ENCODE data around the gene TRIM17. TPM values are rescaled to one million over a fixed set of nuclear protein-coding genes. Genes with fewer than 3 reads are reported as not detected.

Gene TRIM17
- total and polyA plus RNA-seq, 9 donors = 0.27 to 1.0 (median 0.57) TPM

DNA sequence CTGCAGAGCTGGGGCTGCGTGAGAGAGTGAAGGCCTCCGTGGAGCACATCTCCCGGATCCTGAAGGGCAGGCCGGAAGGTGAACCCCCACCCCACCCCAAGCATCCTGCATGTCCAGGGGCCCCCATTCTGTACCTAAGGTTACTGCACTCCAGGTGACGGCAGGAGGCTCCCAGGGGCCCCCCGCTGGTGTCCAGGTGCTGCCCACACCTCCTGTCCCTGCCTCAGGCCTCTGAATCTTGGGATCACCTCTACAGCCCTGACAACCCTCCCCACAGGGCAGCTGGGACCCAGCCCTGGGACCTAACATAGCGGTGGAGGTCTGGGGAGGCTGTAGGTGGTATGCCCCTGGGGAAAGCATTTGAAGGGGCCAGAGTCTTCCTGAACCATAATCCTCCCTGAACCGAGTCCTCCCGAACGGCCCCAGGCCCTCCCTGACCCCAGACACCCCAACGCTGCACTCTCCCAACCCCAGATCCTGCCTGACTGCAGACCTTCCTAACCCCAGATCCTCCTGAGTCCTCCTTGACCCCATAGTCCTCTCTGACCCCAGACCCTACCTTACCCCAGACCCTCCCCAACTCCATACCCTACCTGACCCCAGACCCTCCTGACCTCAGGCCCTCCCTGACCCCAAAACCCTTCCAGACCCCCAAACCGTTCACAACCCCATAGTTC is 43.5 kb downstream of the TRIM17 start:
- 56% methylated on average over 8 of the region's 12 CpGs for WGBS (ENCODE audit: insufficient coverage)
- DNase-seq = no peak
- H3K27ac ChIP-seq (ENCODE audit: low read length) = no peak overlapping the region
- no peak overlapping the region for H3K4me3 ChIP-seq (ENCODE audit: low read length)
- peaks cover 55% of the 10 kb centered on the region for H3K4me1 ChIP-seq (ENCODE audit: control insufficient read depth, insufficient read depth, low read length)
- no peaks in the 10 kb centered on the region for H3K9me3 ChIP-seq (replicated peaks; ENCODE audit: control insufficient read depth, low read depth, low read length)
- no peaks in the 10 kb centered on the region for H3K27me3 ChIP-seq (ENCODE audit: control insufficient read depth, insufficient read depth, low read length)
- H3K36me3 ChIP-seq (ENCODE audit: control insufficient read depth, insufficient read depth, low read length) = peaks cover 55% of the 10 kb centered on the region

DNA sequence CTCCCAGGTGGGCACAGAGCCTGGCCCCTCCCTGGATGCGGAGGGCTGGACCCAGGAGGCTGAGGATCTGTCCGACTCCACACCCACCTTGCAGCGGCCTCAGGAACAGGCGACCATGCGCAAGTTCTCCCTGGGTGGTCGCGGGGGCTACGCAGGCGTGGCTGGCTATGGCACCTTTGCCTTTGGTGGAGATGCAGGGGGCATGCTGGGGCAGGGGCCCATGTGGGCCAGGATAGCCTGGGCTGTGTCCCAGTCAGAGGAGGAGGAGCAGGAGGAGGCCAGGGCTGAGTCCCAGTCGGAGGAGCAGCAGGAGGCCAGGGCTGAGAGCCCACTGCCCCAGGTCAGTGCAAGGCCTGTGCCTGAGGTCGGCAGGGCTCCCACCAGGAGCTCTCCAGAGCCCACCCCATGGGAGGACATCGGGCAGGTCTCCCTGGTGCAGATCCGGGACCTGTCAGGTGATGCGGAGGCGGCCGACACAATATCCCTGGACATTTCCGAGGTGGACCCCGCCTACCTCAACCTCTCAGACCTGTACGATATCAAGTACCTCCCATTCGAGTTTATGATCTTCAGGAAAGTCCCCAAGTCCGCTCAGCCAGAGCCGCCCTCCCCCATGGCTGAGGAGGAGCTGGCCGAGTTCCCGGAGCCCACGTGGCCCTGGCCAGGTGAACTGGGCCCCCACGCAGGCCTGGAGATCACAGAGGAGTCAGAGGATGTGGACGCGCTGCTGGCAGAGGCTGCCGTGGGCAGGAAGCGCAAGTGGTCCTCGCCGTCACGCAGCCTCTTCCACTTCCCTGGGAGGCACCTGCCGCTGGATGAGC is 44.3 kb downstream of the TRIM17 start:
- no peak for DNase-seq
- Histone ChIP-seq H3K4me1 (ENCODE audit: control insufficient read depth, insufficient read depth, low read length) (peaks cover 60% of the 10 kb centered on the region), H3K4me3 (ENCODE audit: low read length) (no peak overlapping the region)

DNA sequence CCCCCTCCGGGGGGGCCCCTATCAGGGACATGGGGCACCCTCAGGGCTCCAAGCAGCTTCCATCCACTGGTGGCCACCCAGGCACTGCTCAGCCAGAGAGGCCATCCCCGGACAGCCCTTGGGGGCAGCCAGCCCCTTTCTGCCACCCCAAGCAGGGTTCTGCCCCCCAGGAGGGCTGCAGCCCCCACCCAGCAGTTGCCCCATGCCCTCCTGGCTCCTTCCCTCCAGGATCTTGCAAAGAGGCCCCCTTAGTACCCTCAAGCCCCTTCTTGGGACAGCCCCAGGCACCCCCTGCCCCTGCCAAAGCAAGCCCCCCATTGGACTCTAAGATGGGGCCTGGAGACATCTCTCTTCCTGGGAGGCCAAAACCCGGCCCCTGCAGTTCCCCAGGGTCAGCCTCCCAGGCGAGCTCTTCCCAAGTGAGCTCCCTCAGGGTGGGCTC is 44.9 kb downstream of the TRIM17 start:
- Histone ChIP-seq H3K4me1 (ENCODE audit: control insufficient read depth, insufficient read depth, low read length) (peaks cover 66% of the 10 kb centered on the region), H3K27ac (ENCODE audit: low read length) (peak overlapping the region; percentile 13), H3K9me3 (replicated peaks; ENCODE audit: control insufficient read depth, low read depth, low read length) (no peaks in the 10 kb centered on the region), H3K27me3 (ENCODE audit: control insufficient read depth, insufficient read depth, low read length) (peaks cover 3% of the 10 kb centered on the region), H3K36me3 (ENCODE audit: control insufficient read depth, insufficient read depth, low read length) (peaks cover 53% of the 10 kb centered on the region), H3K4me3 (ENCODE audit: low read length) (no peak overlapping the region)
- DNase-seq = no peak
- WGBS (ENCODE audit: insufficient coverage) = 67% methylated on average over 4 of the region's 4 CpGs

More for the DNA sequence above, 44.3 kb downstream of the TRIM17 start:
- Histone ChIP-seq H3K36me3 (ENCODE audit: control insufficient read depth, insufficient read depth, low read length) (peaks cover 56% of the 10 kb centered on the region), H3K9me3 (replicated peaks; ENCODE audit: control insufficient read depth, low read depth, low read length) (no peaks in the 10 kb centered on the region), H3K27ac (ENCODE audit: low read length) (no peak overlapping the region), H3K27me3 (ENCODE audit: control insufficient read depth, insufficient read depth, low read length) (peaks cover under 1% of the 10 kb centered on the region)
- WGBS (ENCODE audit: insufficient coverage) = 50% methylated on average over 32 of the region's 34 CpGs

DNA sequence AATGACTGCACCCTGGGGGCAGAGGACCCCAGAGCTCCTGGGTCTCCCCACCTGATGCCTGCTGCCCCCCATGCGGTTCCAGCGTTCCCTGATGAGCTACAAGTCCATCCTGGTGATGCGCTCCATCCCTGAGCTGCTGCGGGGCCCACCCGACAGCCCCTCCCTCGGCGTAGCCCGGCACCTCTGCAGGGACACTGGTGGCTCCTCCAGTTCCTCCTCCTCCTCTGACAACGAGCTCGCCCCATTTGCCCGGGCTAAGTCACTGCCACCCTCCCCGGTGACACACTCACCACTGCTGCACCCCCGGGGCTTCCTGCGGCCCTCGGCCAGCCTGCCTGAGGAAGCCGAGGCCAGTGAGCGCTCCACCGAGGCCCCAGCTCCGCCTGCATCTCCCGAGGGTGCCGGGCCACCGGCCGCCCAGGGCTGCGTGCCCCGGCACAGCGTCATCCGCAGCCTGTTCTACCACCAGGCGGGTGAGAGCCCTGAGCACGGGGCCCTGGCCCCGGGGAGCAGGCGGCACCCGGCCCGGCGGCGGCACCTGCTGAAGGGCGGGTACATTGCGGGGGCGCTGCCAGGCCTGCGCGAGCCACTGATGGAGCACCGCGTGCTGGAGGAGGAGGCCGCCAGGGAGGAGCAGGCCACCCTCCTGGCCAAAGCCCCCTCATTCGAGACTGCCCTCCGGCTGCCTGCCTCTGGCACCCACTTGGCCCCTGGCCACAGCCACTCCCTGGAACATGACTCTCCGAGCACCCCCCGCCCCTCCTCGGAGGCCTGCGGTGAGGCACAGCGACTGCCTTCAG is 45.5 kb downstream of the TRIM17 start:
- no peak for DNase-seq
- peaks cover 47% of the 10 kb centered on the region for H3K36me3 ChIP-seq (ENCODE audit: control insufficient read depth, insufficient read depth, low read length)
- no peak overlapping the region for H3K4me3 ChIP-seq (ENCODE audit: low read length)

DNA sequence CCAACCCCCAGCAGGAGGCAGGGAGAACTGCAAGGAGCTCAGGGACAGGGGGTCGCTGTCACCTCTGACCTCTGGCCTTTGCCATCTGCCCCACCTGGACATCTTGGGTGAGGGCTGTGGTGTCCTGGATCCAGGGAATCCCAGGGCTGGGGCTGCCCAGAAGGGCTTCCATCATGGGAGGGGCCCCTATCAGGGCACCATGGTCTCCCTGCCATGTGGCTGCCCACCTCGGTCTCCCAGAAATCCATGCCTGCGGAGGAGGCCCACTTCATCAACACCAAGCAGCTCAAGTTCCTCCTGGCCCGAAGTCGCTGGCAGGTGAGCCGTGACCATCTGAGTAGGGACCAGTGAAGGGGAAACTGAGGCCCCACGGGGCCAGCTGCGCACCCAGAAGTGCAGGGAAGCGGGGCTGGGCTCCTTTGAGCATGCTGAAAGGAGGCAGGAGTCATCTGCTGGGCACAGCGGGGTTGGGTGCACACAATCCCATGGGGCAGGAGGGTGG is 46.2 kb downstream of the TRIM17 start:
- Histone ChIP-seq H3K4me3 (ENCODE audit: low read length) (no peak overlapping the region), H3K4me1 (ENCODE audit: control insufficient read depth, insufficient read depth, low read length) (peaks cover 70% of the 10 kb centered on the region), H3K9me3 (replicated peaks; ENCODE audit: control insufficient read depth, low read depth, low read length) (no peaks in the 10 kb centered on the region), H3K36me3 (ENCODE audit: control insufficient read depth, insufficient read depth, low read length) (peaks cover 43% of the 10 kb centered on the region), H3K27ac (ENCODE audit: low read length) (no peak overlapping the region), H3K27me3 (ENCODE audit: control insufficient read depth, insufficient read depth, low read length) (peaks cover 3% of the 10 kb centered on the region)
- 88% methylated on average over 9 of the region's 10 CpGs for WGBS (ENCODE audit: insufficient coverage)
- no peak for DNase-seq

More for the DNA sequence above, 45.5 kb downstream of the TRIM17 start:
- 84% methylated on average over 42 of the region's 50 CpGs for WGBS (ENCODE audit: insufficient coverage)
- H3K9me3 ChIP-seq (replicated peaks; ENCODE audit: control insufficient read depth, low read depth, low read length) = no peaks in the 10 kb centered on the region
- peaks cover 3% of the 10 kb centered on the region for H3K27me3 ChIP-seq (ENCODE audit: control insufficient read depth, insufficient read depth, low read length)
- H3K4me1 ChIP-seq (ENCODE audit: control insufficient read depth, insufficient read depth, low read length) = peaks cover 71% of the 10 kb centered on the region
- no peak overlapping the region for H3K27ac ChIP-seq (ENCODE audit: low read length)

DNA sequence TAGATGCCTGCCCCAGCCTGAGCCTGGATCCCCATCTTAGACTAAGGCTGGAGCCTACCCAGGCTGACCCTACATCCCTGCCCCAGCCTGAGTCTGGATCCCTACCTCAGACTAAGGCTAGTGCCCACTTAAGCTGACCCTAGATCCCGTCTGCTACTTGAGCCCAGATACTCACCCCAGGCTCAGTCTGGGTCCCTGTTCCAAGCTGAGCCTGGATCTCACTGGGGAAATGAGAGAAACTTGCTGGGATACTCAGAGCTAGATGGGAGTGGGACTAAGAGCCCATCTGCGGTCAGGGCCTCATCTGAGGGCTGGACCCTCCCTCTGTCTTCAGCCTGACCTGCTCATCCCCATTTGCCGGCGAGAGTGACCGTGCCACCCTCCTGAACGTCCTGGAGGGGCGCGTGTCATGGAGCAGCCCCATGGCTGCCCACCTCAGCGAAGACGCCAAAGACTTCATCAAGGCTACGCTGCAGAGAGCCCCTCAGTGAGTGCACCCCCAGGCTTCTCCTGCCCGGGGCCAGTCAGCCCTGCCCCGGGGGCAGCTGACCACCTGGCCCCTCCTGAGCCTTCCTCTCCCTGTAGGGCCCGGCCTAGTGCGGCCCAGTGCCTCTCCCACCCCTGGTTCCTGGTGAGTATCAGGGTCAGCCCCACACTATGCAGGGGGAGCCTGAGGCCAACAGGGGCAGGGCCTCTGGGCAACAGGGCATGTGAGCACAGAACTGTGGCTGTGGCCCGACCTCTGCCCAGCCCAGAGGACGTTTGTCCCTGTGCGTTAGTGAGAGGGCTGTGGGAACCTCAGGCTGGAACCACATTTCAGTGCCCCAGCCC is 46.8 kb downstream of the TRIM17 start:
- H3K4me3 ChIP-seq (ENCODE audit: low read length) = no peak overlapping the region
- H3K27me3 ChIP-seq (ENCODE audit: control insufficient read depth, insufficient read depth, low read length) = peaks cover 3% of the 10 kb centered on the region
- H3K36me3 ChIP-seq (ENCODE audit: control insufficient read depth, insufficient read depth, low read length) = peaks cover 46% of the 10 kb centered on the region
- H3K4me1 ChIP-seq (ENCODE audit: control insufficient read depth, insufficient read depth, low read length) = peaks cover 64% of the 10 kb centered on the region
- no peak overlapping the region for H3K27ac ChIP-seq (ENCODE audit: low read length)
- no peak for DNase-seq
- 87% methylated on average over 18 of the region's 18 CpGs for WGBS (ENCODE audit: insufficient coverage)
- no peaks in the 10 kb centered on the region for H3K9me3 ChIP-seq (replicated peaks; ENCODE audit: control insufficient read depth, low read depth, low read length)

DNA sequence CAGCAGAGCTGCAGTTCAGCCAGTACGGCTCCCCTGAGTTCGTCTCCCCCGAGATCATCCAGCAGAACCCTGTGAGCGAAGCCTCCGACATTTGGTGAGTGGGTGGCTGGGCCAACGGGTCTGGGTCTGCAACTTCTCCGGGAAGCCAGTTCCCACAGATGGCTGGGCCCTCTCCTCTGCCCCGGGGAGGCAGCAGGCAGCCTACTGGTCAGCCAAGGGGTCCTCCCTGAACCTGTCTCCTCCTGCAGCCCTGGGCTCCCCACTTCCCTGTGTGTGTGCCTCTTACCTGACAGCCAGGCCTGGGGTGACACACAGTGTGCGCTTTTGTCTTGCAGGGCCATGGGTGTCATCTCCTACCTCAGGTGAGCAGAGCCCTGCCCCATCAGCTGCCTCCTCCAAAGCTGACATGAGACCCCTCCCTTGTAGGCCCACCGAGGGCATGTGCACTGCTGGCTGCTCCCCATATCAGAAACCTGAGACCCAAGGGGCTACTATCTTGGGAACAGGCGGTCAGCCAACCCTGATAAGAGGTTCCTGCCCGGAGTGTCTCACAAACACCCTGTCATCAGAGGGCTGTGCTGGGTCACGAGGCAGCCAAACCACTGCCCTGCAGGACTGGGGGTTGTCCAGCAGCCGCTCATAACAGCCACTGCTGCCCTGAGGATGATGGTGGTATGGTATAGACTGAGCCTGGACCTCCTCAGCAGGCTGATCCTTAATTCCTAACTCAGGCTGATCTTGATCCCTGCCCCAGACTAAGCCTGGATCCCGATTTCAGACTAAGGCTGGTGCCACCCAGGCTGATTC is 47.7 kb downstream of the TRIM17 start:
- 79% methylated on average over 13 of the region's 15 CpGs for WGBS (ENCODE audit: insufficient coverage)
- DNase-seq = no peak
- Histone ChIP-seq H3K36me3 (ENCODE audit: control insufficient read depth, insufficient read depth, low read length) (peaks cover 43% of the 10 kb centered on the region), H3K27me3 (ENCODE audit: control insufficient read depth, insufficient read depth, low read length) (peaks cover 3% of the 10 kb centered on the region), H3K9me3 (replicated peaks; ENCODE audit: control insufficient read depth, low read depth, low read length) (no peaks in the 10 kb centered on the region), H3K4me1 (ENCODE audit: control insufficient read depth, insufficient read depth, low read length) (peaks cover 56% of the 10 kb centered on the region), H3K4me3 (ENCODE audit: low read length) (no peak overlapping the region), H3K27ac (ENCODE audit: low read length) (no peak overlapping the region)

DNA sequence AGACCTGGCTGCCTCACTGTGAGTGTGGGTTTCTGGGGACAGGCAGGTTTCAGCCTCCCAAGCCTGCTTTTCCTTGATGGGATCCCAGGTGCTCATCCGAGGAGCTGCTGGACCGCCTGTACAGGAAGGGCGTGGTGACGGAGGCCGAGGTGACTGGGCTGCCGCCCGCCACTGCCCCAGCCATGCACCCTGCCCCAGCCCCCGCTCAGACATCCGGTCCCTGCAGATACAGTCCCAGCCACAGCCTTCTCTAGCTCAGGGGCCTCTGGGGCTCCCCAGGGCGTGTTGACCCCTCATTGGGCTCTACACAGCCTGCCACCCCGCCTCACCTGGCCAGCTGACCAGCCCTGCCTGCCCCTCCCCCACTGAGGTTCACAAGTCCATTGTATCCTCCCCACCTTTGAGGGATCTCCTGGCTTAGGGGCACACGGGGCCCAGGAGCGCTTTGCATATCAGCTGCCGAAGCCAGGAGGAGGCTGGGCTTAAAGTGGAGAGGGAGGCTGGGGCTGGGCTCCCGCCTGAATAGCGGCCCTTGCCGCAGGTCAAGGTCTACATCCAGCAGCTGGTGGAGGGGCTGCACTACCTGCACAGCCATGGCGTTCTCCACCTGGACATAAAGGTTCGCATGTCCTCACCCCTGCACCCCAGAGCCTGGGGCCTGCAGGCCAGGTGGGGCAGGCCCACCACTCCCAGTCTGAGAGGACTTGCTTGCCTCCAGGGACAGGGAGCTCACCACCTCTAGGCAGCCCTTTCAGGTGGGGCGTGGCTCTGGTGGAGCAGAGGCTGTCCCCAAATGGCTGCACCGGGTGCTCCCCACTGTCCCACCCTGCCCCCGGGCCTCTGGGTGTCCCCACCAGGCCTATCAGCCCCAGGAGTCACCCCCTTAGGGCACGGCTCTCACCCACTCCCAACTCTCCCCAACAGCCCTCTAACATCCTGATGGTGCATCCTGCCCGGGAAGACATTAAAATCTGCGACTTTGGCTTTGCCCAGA is 48.6 kb downstream of the TRIM17 start:
- H3K4me3 ChIP-seq (ENCODE audit: low read length) = no peak overlapping the region
- DNase-seq = no peak

More for the DNA sequence above, 48.6 kb downstream of the TRIM17 start:
- no peak overlapping the region for H3K27ac ChIP-seq (ENCODE audit: low read length)
- H3K36me3 ChIP-seq (ENCODE audit: control insufficient read depth, insufficient read depth, low read length) = peaks cover 35% of the 10 kb centered on the region
- H3K4me1 ChIP-seq (ENCODE audit: control insufficient read depth, insufficient read depth, low read length) = peaks cover 54% of the 10 kb centered on the region
- no peaks in the 10 kb centered on the region for H3K9me3 ChIP-seq (replicated peaks; ENCODE audit: control insufficient read depth, low read depth, low read length)
- peaks cover 3% of the 10 kb centered on the region for H3K27me3 ChIP-seq (ENCODE audit: control insufficient read depth, insufficient read depth, low read length)
- 50% methylated on average over 21 of the region's 25 CpGs for WGBS (ENCODE audit: insufficient coverage)

Measured in muscle of leg (tissue), 11 donors.